ENCODE data around the gene RMRP. TPM values are rescaled to one million over a fixed set of nuclear protein-coding genes. Genes with fewer than 3 reads are reported as not detected.

Gene RMRP
- total RNA-seq, 1 experiment from 2014 or later = 36,790 TPM

DNA sequence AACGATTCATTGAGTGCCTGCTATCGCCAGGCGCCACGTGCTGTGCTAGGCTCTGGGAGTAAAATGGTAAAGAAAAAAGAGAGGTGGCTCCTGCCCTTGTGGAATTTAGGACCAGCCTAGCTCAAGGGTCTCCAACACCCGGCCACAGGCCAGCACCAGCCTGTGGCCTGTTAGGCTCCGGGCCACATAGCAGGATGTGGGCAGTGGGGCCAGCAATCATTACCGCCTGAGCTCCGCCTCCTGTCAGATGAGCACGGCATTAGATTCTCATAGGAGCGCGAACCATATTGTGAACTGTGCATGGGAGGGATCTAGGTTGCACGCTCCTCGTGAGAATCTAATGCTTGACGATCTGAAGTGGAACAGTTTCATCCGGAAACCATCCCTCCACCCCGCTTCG is 1.5 kb downstream of the RMRP start:
- Histone ChIP-seq H3K4me3 (ENCODE audit: low read length) (no peak overlapping the region), H3K27me3 (ENCODE audit: low read length) (no peaks in the 10 kb centered on the region), H3K4me2 (ENCODE audit: low read length) (no peak overlapping the region), H4K20me1 (ENCODE audit: low read length) (no peaks in the 10 kb centered on the region), H3K4me1 (ENCODE audit: insufficient read depth, low read length) (peaks cover 38% of the 10 kb centered on the region), H2AFZ (ENCODE audit: low read length) (no peak overlapping the region), H3K9me3 (ENCODE audit: low read length) (no peaks in the 10 kb centered on the region), H3K9ac (ENCODE audit: low read length) (no peak overlapping the region), H3K79me2 (ENCODE audit: low read length) (peaks cover 26% of the 10 kb centered on the region), H3K9me2 (replicated peaks; ENCODE audit: low read length) (no peaks in the 10 kb centered on the region), H3K36me3 (ENCODE audit: low read depth, low read length) (peaks cover 14% of the 10 kb centered on the region), H3F3A (ENCODE audit: low read length, unreplicated experiment) (peaks cover 7% of the 10 kb centered on the region), H3K27ac (ENCODE audit: low read length) (no peak overlapping the region)
- CTCF ChIA-PET = no interaction called here
- DNase-seq = no peak
- TF ChIP-seq CTCF (conservative IDR thresholded peaks at IDR 0.05; ENCODE audit: low read depth, low read length) (no peak), EZH2 (IDR thresholded peaks at IDR 0.05; ENCODE audit: low read length, unreplicated experiment) (no peak)
- BruUV-seq (replicated peaks) = no TSS peak
- intact Hi-C loops (cut with micrococcal nuclease) = loop anchor here (5.0 to 10.0 kb wide), 2 partner anchors 41 to 138 kb away; partner anchors contain the start of gene NPR2
- ATAC-seq = no peak
- POLR2A ChIA-PET (ENCODE audit: unreplicated experiment) = no interaction called here

DNA sequence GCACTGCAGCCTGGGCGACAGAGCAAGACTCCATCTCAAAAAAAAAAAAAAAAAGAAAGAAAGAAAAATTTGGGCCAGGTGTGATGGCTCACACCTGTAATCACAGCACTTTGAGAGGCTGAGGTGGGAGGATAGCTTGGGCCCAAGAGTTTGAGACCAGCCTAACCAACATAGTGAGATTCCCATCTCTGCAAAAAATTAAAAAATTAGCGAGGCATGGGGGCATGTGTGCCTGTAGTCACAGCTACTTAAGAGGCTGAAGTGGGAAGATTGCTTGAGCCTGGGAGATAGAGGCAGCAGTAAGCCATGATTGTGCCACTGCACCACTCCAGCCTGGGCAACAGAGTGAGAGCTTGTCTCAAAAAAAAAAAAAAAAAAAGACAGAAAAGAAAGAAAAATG is 4.2 kb downstream of the RMRP start:
- ATAC-seq (no peak), DNase-seq (no peak)
- no peaks in the 10 kb centered on the region for H3K36me3 ChIP-seq (ENCODE audit: low read depth, low read length)
- H3K27ac ChIP-seq (ENCODE audit: low read length) = no peak overlapping the region
- peaks cover 20% of the 10 kb centered on the region for H3K4me1 ChIP-seq (ENCODE audit: insufficient read depth, low read length)
- H3K4me3 ChIP-seq (ENCODE audit: low read length) = no peak overlapping the region
- ChIA-PET POLR2A (ENCODE audit: unreplicated experiment) (no interaction called here), CTCF (interaction anchor here (0.7 kb wide), 1 partner anchor 43 kb away, joined by 5 read pairs; no protein-coding TSS in a partner anchor)
- no peak overlapping the region for H3K9ac ChIP-seq (ENCODE audit: low read length)
- TF ChIP-seq CTCF (conservative IDR thresholded peaks at IDR 0.05; ENCODE audit: low read depth, low read length) (no peak), EZH2phosphoT487 (IDR thresholded peaks at IDR 0.05; ENCODE audit: borderline replicate concordance, low read length) (no peak), EZH2 (IDR thresholded peaks at IDR 0.05; ENCODE audit: low read length, unreplicated experiment) (no peak)
- H2AFZ ChIP-seq (ENCODE audit: low read length) = no peak overlapping the region
- peaks cover 2% of the 10 kb centered on the region; the same call in 1 of the 2 replicates for H3K79me2 ChIP-seq (ENCODE audit: low read length)
- H3F3A ChIP-seq (ENCODE audit: low read length, unreplicated experiment) = peaks cover 1% of the 10 kb centered on the region
- no peaks in the 10 kb centered on the region for H3K9me3 ChIP-seq (ENCODE audit: low read length)
- no peaks in the 10 kb centered on the region for H3K9me2 ChIP-seq (replicated peaks; ENCODE audit: low read length)
- no peak overlapping the region for H3K4me2 ChIP-seq (ENCODE audit: low read length)
- no TSS peak for BruUV-seq (replicated peaks)
- intact Hi-C loops (cut with micrococcal nuclease) = loop anchor here (10.0 kb wide), 1 partner anchor 141 kb away; the partner anchor contains the start of gene NPR2
- H4K20me1 ChIP-seq (ENCODE audit: low read length) = no peaks in the 10 kb centered on the region
- no peaks in the 10 kb centered on the region for H3K27me3 ChIP-seq (ENCODE audit: low read length)

GRCh38 chr9:35652829-35653209 is 5.0 kb downstream of the RMRP start:
- DNase-seq (no peak), ATAC-seq (no peak)
- H3F3A ChIP-seq (ENCODE audit: low read length, unreplicated experiment) = no peaks in the 10 kb centered on the region
- H3K4me2 ChIP-seq (ENCODE audit: low read length) = peak overlapping the region; percentile 39; the same call in 1 of the 2 replicates
- no peaks in the 10 kb centered on the region for H3K9me3 ChIP-seq (ENCODE audit: low read length)
- H3K27ac ChIP-seq (ENCODE audit: low read length) = peak overlapping the region; percentile 44
- no peak overlapping the region for H2AFZ ChIP-seq (ENCODE audit: low read length)
- no peaks in the 10 kb centered on the region for H3K79me2 ChIP-seq (ENCODE audit: low read length)
- H3K4me1 ChIP-seq (ENCODE audit: insufficient read depth, low read length) = peaks cover 20% of the 10 kb centered on the region
- intact Hi-C loops (cut with micrococcal nuclease) = loop anchor here (10.0 kb wide), 1 partner anchor 142 kb away; the partner anchor contains the start of gene NPR2
- no peaks in the 10 kb centered on the region for H4K20me1 ChIP-seq (ENCODE audit: low read length)
- H3K9ac ChIP-seq (ENCODE audit: low read length) = no peak overlapping the region
- no peaks in the 10 kb centered on the region for H3K36me3 ChIP-seq (ENCODE audit: low read depth, low read length)
- POLR2A ChIA-PET (ENCODE audit: unreplicated experiment) = no interaction called here
- CTCF ChIA-PET = no interaction called here
- no peaks in the 10 kb centered on the region for H3K27me3 ChIP-seq (ENCODE audit: low read length)
- TF ChIP-seq CTCF (conservative IDR thresholded peaks at IDR 0.05; ENCODE audit: low read depth, low read length) (no peak), EZH2phosphoT487 (IDR thresholded peaks at IDR 0.05; ENCODE audit: borderline replicate concordance, low read length) (no peak), EZH2 (IDR thresholded peaks at IDR 0.05; ENCODE audit: low read length, unreplicated experiment) (no peak)
- no peak overlapping the region for H3K4me3 ChIP-seq (ENCODE audit: low read length)
- no TSS peak for BruUV-seq (replicated peaks)
- no peaks in the 10 kb centered on the region for H3K9me2 ChIP-seq (replicated peaks; ENCODE audit: low read length)
